Sciatic nerve (tissue), 2 donors: ENCODE measurements around the gene TMEFF1. TPM values are rescaled to one million over a fixed set of nuclear protein-coding genes. Genes with fewer than 3 reads are reported as not detected.
A peak's percentile ranks its signal among the peaks of the same experiment; 100 is the strongest.
"Not testable (repeated sequence)": the region's sequence is repeated elsewhere in the genome, so short reads cannot be mapped to it uniquely, and the experiment has no call there.

Experiments
- ATAC-seq: fragments of 200-7000 bp; cut with Tn5 transposase; one replicate; pipeline ENCODE4 v1.9.1; 2020; ENCODE audit warnings: mild to moderate bottlenecking, moderate library complexity
- DNase-seq: peaks from one replicate; pipeline ENCODE4 v3.0.0-alpha.2; 2020; ENCODE audit warnings: low spot score
- intact Hi-C: fragments of 100-400 bp; cut with DNase I; formaldehyde crosslinking; loops from one replicate; pipeline ENCODE4 v1.14.2; 2022
- total RNA-seq: library from RNA; stranded (reverse); fragmentation: NEBNext Ultra II Directional; extraction: Animal tissue kit (Norgen Biotek cat#: 25700); gene quantifications from one replicate; pipeline ENCODE4 v1.2.1, GENCODE V29; 2021
- donor health status: DM: no; HTN: no; CAD: no.
- donor health status: DM: no; HTN: no; CAD: no.

TMEFF1 gene
- total RNA-seq, 1 donor from 2014 or later = 1.5 TPM

- DNase-seq (no peak), ATAC-seq (no peak)
- intact Hi-C loops = no loop called here
Observed at GRCh38 chr9:100478192-100478591, 5.2 kb downstream of the TMEFF1 start.

GRCh38 chr9:100479820-100480219 lies 6.9 kb downstream of the TMEFF1 start:
- DNase-seq = no peak
- intact Hi-C loops = no loop called here
- no peak for ATAC-seq

- ATAC-seq (no peak), DNase-seq (no peak)
Observed at GRCh38 chr9:100485196-100485595, 12.2 kb downstream of the TMEFF1 start.

GRCh38 chr9:100486479-100487176 lies 13.7 kb downstream of the TMEFF1 start:
- intact Hi-C loops = no loop called here
- ATAC-seq (no peak), DNase-seq (no peak)

More at GRCh38 chr9:100485196-100485595, 12.2 kb downstream of the TMEFF1 start:
- intact Hi-C loops = no loop called here

- no peak for ATAC-seq
- no peak for DNase-seq
- intact Hi-C loops = no loop called here
Observed at GRCh38 chr9:100488177-100488576, 15.2 kb downstream of the TMEFF1 start.

GRCh38 chr9:100489836-100490235 lies 16.9 kb downstream of the TMEFF1 start:
- intact Hi-C loops = no loop called here
- ATAC-seq = no peak
- no peak for DNase-seq

- ATAC-seq (no peak), DNase-seq (no peak)
- intact Hi-C loops = no loop called here
Observed at GRCh38 chr9:100492952-100493351, 20.0 kb downstream of the TMEFF1 start.

GRCh38 chr9:100498592-100498991 lies 25.6 kb downstream of the TMEFF1 start:
- DNase-seq (no peak), ATAC-seq (no peak)
- intact Hi-C loops = no loop called here

GRCh38 chr9:100499460-100499859 lies 26.5 kb downstream of the TMEFF1 start:
- no peak for ATAC-seq
- no peak for DNase-seq
- intact Hi-C loops = no loop called here

- ATAC-seq (no peak), DNase-seq (no peak)
- intact Hi-C loops = no loop called here
Observed at GRCh38 chr9:100499866-100500265, 26.9 kb downstream of the TMEFF1 start.

GRCh38 chr9:100505564-100506159 lies 32.7 kb downstream of the TMEFF1 start:
- intact Hi-C loops = no loop called here
- DNase-seq (peak; percentile 62), ATAC-seq (no peak)

- intact Hi-C loops, DNase-seq: not testable (repeated sequence)
Observed at GRCh38 chr9:100507350-100507749, 34.4 kb downstream of the TMEFF1 start.

GRCh38 chr9:100511205-100511604 lies 38.3 kb downstream of the TMEFF1 start:
- ATAC-seq = no peak
- intact Hi-C loops = no loop called here
- no peak for DNase-seq

More at GRCh38 chr9:100507350-100507749, 34.4 kb downstream of the TMEFF1 start:
- not testable (repeated sequence) for ATAC-seq

- ATAC-seq = no peak
- DNase-seq = no peak
- intact Hi-C loops = no loop called here
Observed at GRCh38 chr9:100515578-100516494, 42.9 kb downstream of the TMEFF1 start.

- ATAC-seq (no peak), DNase-seq (no peak)
- intact Hi-C loops = no loop called here
Observed at GRCh38 chr9:100521282-100521681, 48.3 kb downstream of the TMEFF1 start.

GRCh38 chr9:100525563-100525962 lies 52.6 kb downstream of the TMEFF1 start:
- no peak for DNase-seq
- no peak for ATAC-seq
- intact Hi-C loops = no loop called here

GRCh38 chr9:100527180-100527794 lies 54.3 kb downstream of the TMEFF1 start:
- intact Hi-C loops, DNase-seq, ATAC-seq: not testable (repeated sequence)

- ATAC-seq (no peak), DNase-seq (no peak)
- intact Hi-C loops = no loop called here
Observed at GRCh38 chr9:100534401-100534800, 61.5 kb downstream of the TMEFF1 start.

GRCh38 chr9:100540327-100540726 lies 67.4 kb downstream of the TMEFF1 start:
- ATAC-seq = no peak
- intact Hi-C loops = no loop called here
- DNase-seq = no peak
